Ecto neural progenitor cell (in vitro differentiated cells): ENCODE measurements around the gene CEBPB.
A peak's percentile ranks its signal among the peaks of the same experiment; 100 is the strongest.
"Not testable (repeated sequence)": the region's sequence is repeated elsewhere in the genome, so short reads cannot be mapped to it uniquely, and the experiment has no call there.

Source experiments
- DNase-seq: peaks from one replicate; pipeline ENCODE4 v3.0.0-alpha.2; 2018; ENCODE audit warnings: low spot score

CEBPB gene

GRCh38 chr20:50190251-50191064 is at the start of gene CEBPB:
Gene CEBPB, plus strand, starts transcription at chr20:50190830. Its CDS starts 204 bp downstream, at chr20:50191034.
- DNase-seq, result peak; percentile 95

- DNase-seq, result no peak
Measured at GRCh38 chr20:50141018-50141675, 49.5 kb upstream of the CEBPB start.

GRCh38 chr20:50141811-50142561 is 48.6 kb upstream of the CEBPB start:
- DNase-seq, result no peak

GRCh38 chr20:50142812-50143211 is 47.8 kb upstream of the CEBPB start:
- no peak for DNase-seq

- DNase-seq, result no peak
Measured at GRCh38 chr20:50144362-50144761, 46.3 kb upstream of the CEBPB start.

- no peak for DNase-seq
Measured at GRCh38 chr20:50145566-50145965, 45.1 kb upstream of the CEBPB start.

- DNase-seq, result no peak
Measured at GRCh38 chr20:50146214-50146613, 44.4 kb upstream of the CEBPB start.

GRCh38 chr20:50146732-50147662 is 43.6 kb upstream of the CEBPB start:
- DNase-seq, result no peak

- DNase-seq, result no peak
Measured at GRCh38 chr20:50149481-50150254, 41.0 kb upstream of the CEBPB start.

- DNase-seq, result no peak
Measured at GRCh38 chr20:50151034-50151743, 39.4 kb upstream of the CEBPB start.

GRCh38 chr20:50152394-50153152 is 38.1 kb upstream of the CEBPB start:
- no peak for DNase-seq

- DNase-seq, result peak; percentile 56
Measured at GRCh38 chr20:50153153-50153499, 37.5 kb upstream of the CEBPB start.

- DNase-seq, result peak; percentile 92
Measured at GRCh38 chr20:50153500-50154377, 36.9 kb upstream of the CEBPB start, which contains the start of gene PEDS1. Gene PEDS1, minus strand, starts transcription at chr20:50153723. Its CDS starts 86 bp downstream, at chr20:50153637.

GRCh38 chr20:50161494-50161893 is 29.1 kb upstream of the CEBPB start:
- DNase-seq, result not testable (repeated sequence)

- DNase-seq, result no peak
Measured at GRCh38 chr20:50163570-50164317, 26.9 kb upstream of the CEBPB start.

GRCh38 chr20:50165684-50166554 is 24.7 kb upstream of the CEBPB start:
- DNase-seq, result peak; percentile 78
